GM21381 (cell line): ENCODE results near the gene MYB.
A peak's percentile ranks its signal among the peaks of the same experiment; 100 is the strongest.
"Not testable (repeated sequence)": the region's sequence is repeated elsewhere in the genome, so short reads cannot be mapped to it uniquely, and the experiment has no call there.

Experiments used
- ATAC-seq: cut with Tn5 transposase; IDR thresholded peaks from one replicate; pipeline ENCODE4 v1.9.1; 2021; ENCODE audit warnings: mild to moderate bottlenecking, moderate library complexity; ENCODE audit not compliant: unreplicated experiment

MYB gene

GRCh38 chr6:135180542-135181332 lies at the start of gene MYB:
TSS of gene MYB (plus strand) at chr6:135181308. CDS start at chr6:135181514, 206 bp downstream.
- ATAC-seq, result peak; percentile 28

GRCh38 chr6:135132776-135133175 lies 48.3 kb upstream of the MYB start:
- no peak for ATAC-seq

GRCh38 chr6:135135835-135136234 lies 45.3 kb upstream of the MYB start:
- no peak for ATAC-seq

- ATAC-seq, result no peak
Measured at GRCh38 chr6:135137826-135138225, 43.3 kb upstream of the MYB start.

GRCh38 chr6:135141182-135141581 lies 39.9 kb upstream of the MYB start:
- no peak for ATAC-seq

- ATAC-seq, result no peak
Measured at GRCh38 chr6:135141728-135142127, 39.4 kb upstream of the MYB start.

- ATAC-seq, result not testable (repeated sequence)
Measured at GRCh38 chr6:135142232-135142631, 38.9 kb upstream of the MYB start.

GRCh38 chr6:135144673-135145062 lies 36.4 kb upstream of the MYB start:
- ATAC-seq, result no peak

GRCh38 chr6:135145063-135145800 lies 35.9 kb upstream of the MYB start:
- no peak for ATAC-seq

GRCh38 chr6:135146162-135146934 lies 34.8 kb upstream of the MYB start:
- no peak for ATAC-seq

- no peak for ATAC-seq
Measured at GRCh38 chr6:135147637-135148592, 33.2 kb upstream of the MYB start.

GRCh38 chr6:135148889-135149288 lies 32.2 kb upstream of the MYB start:
- ATAC-seq, result no peak

- ATAC-seq, result no peak
Measured at GRCh38 chr6:135149376-135149775, 31.7 kb upstream of the MYB start.

GRCh38 chr6:135150481-135150880 lies 30.6 kb upstream of the MYB start:
- ATAC-seq, result not testable (repeated sequence)

GRCh38 chr6:135154125-135154524 lies 27.0 kb upstream of the MYB start:
- not testable (repeated sequence) for ATAC-seq

GRCh38 chr6:135158397-135158796 lies 22.7 kb upstream of the MYB start:
- ATAC-seq, result no peak

GRCh38 chr6:135159531-135159930 lies 21.6 kb upstream of the MYB start:
- ATAC-seq, result peak; percentile 39

- ATAC-seq, result peak; percentile 39
Measured at GRCh38 chr6:135161411-135162395, 19.4 kb upstream of the MYB start.
